ENCODE measurements around the gene GABPB2. TPM values are rescaled to one million over a fixed set of nuclear protein-coding genes. Genes with fewer than 3 reads are reported as not detected.

Gene GABPB2
- total and polyA plus RNA-seq, 2 of the 13 experiments (the other 11 are each of a cell fraction or from before 2014, with no cell fraction given), result 0.09 TPM; not detected in 1

- ChIA-PET CTCF (ENCODE audit: low intra/inter-chr PET ratio, low total read pairs) (no interaction called here), POLR2A (interaction anchor here (0.6 to 1.1 kb wide), 2 partner anchors 16 to 39 kb away, joined by 4 read pairs; no protein-coding TSS in a partner anchor)
- peaks cover under 1% of the 10 kb centered on the region for H3K79me2 ChIP-seq (ENCODE audit: insufficient read depth, low read length)
- no peak overlapping the region for H3K4me3 ChIP-seq (replicated peaks in 1 of 3; ENCODE audit: insufficient read depth in 1 of 3, low read depth in 2 of 3, low read length in 3 of 3)
- in situ Hi-C loops (cut with HindIII; ENCODE audit: extremely low pct_ligation_motif_present, low pct_unique_long_range_greater_than_20kb), result no loop called here
- H3K9me3 ChIP-seq (ENCODE audit: low read length), result no peaks in the 10 kb centered on the region
- H3K4me2 ChIP-seq (ENCODE audit: low read depth, low read length), result no peak overlapping the region
- no peak for FAIRE-seq
- no peaks in the 10 kb centered on the region for H4K20me1 ChIP-seq (ENCODE audit: insufficient read depth, low read length)
- no TSS peak for BruUV-seq (replicated peaks)
- no peaks in the 10 kb centered on the region for H3K27me3 ChIP-seq (ENCODE audit: control insufficient read depth in 1 of 2, insufficient read depth in 2 of 2, low read length in 2 of 2)
- TF ChIP-seq MXD3 (CRISPR knock-in tag; IDR thresholded peaks at IDR 0.05), result no peak
- no peak for TF ChIP-seq LCORL (IDR thresholded peaks at IDR 0.05)
- no peak for TF ChIP-seq LCORL (CRISPR knock-in tag; IDR thresholded peaks at IDR 0.05)
- no peak for TF ChIP-seq FOXK1 (CRISPR knock-in tag; IDR thresholded peaks at IDR 0.05; ENCODE audit: borderline replicate concordance, low read depth)
- no peak for TF ChIP-seq KDM1A (CRISPR knock-in tag; IDR thresholded peaks at IDR 0.05)
- TF ChIP-seq ZBED4 (CRISPR knock-in tag; IDR thresholded peaks at IDR 0.05; ENCODE audit: borderline replicate concordance), result no peak
- no peak for TF ChIP-seq ZNF850 (CRISPR knock-in tag; conservative IDR thresholded peaks at IDR 0.05)
- TF ChIP-seq CREB3 (CRISPR knock-in tag; IDR thresholded peaks at IDR 0.05), result no peak
- no peak for TF ChIP-seq FLYWCH1 (CRISPR knock-in tag; IDR thresholded peaks at IDR 0.05)
- TF ChIP-seq ATF3 (CRISPR knock-in tag; IDR thresholded peaks at IDR 0.05), result no peak
- TF ChIP-seq PAWR (CRISPR knock-in tag; IDR thresholded peaks at IDR 0.05; ENCODE audit: borderline replicate concordance), result no peak
- TF ChIP-seq ZFY (CRISPR knock-in tag; IDR thresholded peaks at IDR 0.05), result no peak
- TF ChIP-seq ZNF431 (CRISPR knock-in tag; IDR thresholded peaks at IDR 0.05; ENCODE audit: borderline replicate concordance, low read depth), result no peak
- no peak for TF ChIP-seq NFIB (CRISPR knock-in tag; IDR thresholded peaks at IDR 0.05; ENCODE audit: borderline replicate concordance)
- no peak for TF ChIP-seq KDM6A (CRISPR knock-in tag; IDR thresholded peaks at IDR 0.05; ENCODE audit: low read depth)
- no peak for TF ChIP-seq ZMAT3 (CRISPR knock-in tag; conservative IDR thresholded peaks at IDR 0.05)
- no peak for TF ChIP-seq ZNF275 (CRISPR knock-in tag; IDR thresholded peaks at IDR 0.05; ENCODE audit: borderline replicate concordance)
- no peak for TF ChIP-seq ZNF567 (CRISPR knock-in tag; IDR thresholded peaks at IDR 0.05; ENCODE audit: borderline replicate concordance)
- WGBS (ENCODE audit: low lambda C conversion rate), result 94% methylated on average over 2 of the region's 2 CpGs
- peaks cover 11 to 31% of the 10 kb centered on the region in 2 experiments for H3K36me3 ChIP-seq (replicated peaks in 1 of 2; ENCODE audit: control insufficient read depth in 1 of 2, insufficient read depth in 2 of 2, low read length in 2 of 2)
- DNase-seq (ENCODE audit: low spot score), result no peak
- no peak overlapping the region for H2AFZ ChIP-seq (ENCODE audit: low read length)
- no peak overlapping the region for H3K27ac ChIP-seq (ENCODE audit: extremely low read length, insufficient read depth, low read length)
- no peak for ATAC-seq
- H3K4me1 ChIP-seq (ENCODE audit: insufficient read depth, low read length), result peaks cover 57% of the 10 kb centered on the region
- H3K9ac ChIP-seq (ENCODE audit: insufficient read depth, low read depth, low read length), result no peak overlapping the region
- intact Hi-C loops (cut with micrococcal nuclease; ENCODE audit: unreplicated experiment), result no loop called here
Observed at GRCh38 chr1:151051356-151052009, 19.1 kb upstream of the GABPB2 start.
